Neutrophil (primary cell): Measurements from ENCODE around the gene IFFO2.

ENCODE experiments used
- H3K27ac ChIP-seq: fragments of 200-600 bp; sonication (generic); 2 replicates; pipeline ENCODE4 v1.5.1; 2016; ENCODE audit warnings: mild to moderate bottlenecking, moderate library complexity
- H3K27me3 ChIP-seq: fragments of 200-600 bp; sonication (generic); 2 replicates; pipeline ENCODE4 v1.6.0; 2016; ENCODE audit warnings: mild to moderate bottlenecking
- H3K36me3 ChIP-seq: fragments of 200-600 bp; sonication (generic); 2 replicates; pipeline ENCODE4 v1.5.1; 2017
- H3K4me1 ChIP-seq, 2 experiments: fragments of 200-600 bp in 1 of 2; sonication (generic) in 1 of 2; 1 replicate in 1 of 2; 2 replicates in 1 of 2; pipeline versions ENCODE4 v1.5.1 to v1.6.1; 2013 to 2016; ENCODE audit warnings: low read depth in 1 of 2, low read length in 1 of 2, mild to moderate bottlenecking in 1 of 2, moderate library complexity in 1 of 2; ENCODE audit not compliant: control insufficient read depth in 1 of 2, insufficient read depth in 1 of 2
- H3K4me3 ChIP-seq, 2 experiments: fragments of 200-600 bp in 1 of 2; sonication (generic) in 1 of 2; 1 replicate in 1 of 2; 2 replicates in 1 of 2; pipeline ENCODE4 v1.5.1; 2013 to 2016; ENCODE audit warnings: low read depth in 1 of 2, low read length in 1 of 2, mild to moderate bottlenecking in 1 of 2, moderate library complexity in 1 of 2
- H3K9me3 ChIP-seq: fragments of 200-600 bp; sonication (generic); 2 replicates; pipeline ENCODE4 v1.5.1; 2016
- CTCF ChIP-seq: fragments of 200-600 bp; sonication (generic); IDR thresholded peaks from 2 replicates; pipeline ENCODE4 v1.5.1; 2016; ENCODE audit warnings: antibody characterized with exemption

The IFFO2 gene

DNA sequence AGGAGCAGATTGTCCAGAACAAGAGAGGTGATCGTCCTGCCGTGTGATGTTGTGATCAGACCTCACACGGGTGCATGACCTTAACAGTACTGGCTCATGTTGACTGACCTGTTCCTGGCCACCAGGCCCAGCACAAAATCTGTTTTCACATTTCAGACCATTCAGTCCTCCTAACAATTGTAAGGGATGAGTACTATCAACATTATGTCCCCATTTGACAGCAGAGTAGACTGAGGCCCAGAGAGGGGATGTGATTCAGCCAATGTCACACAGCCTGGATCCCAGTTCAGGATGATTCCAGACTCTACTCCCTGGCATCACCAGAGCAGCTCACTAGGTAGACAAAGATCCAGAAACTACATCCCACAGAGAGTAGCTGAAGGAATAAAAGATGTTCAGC is 89.6 kb downstream of the IFFO2 start:
- Histone ChIP-seq H3K27ac (no peak overlapping the region), H3K36me3 (peaks cover 5% of the 10 kb centered on the region), H3K4me1 (no peaks in the 10 kb centered on the region), H3K27me3 (peaks cover 24% of the 10 kb centered on the region), H3K9me3 (no peaks in the 10 kb centered on the region), H3K4me3 (no peak overlapping the region)
- TF ChIP-seq CTCF: no peak

DNA sequence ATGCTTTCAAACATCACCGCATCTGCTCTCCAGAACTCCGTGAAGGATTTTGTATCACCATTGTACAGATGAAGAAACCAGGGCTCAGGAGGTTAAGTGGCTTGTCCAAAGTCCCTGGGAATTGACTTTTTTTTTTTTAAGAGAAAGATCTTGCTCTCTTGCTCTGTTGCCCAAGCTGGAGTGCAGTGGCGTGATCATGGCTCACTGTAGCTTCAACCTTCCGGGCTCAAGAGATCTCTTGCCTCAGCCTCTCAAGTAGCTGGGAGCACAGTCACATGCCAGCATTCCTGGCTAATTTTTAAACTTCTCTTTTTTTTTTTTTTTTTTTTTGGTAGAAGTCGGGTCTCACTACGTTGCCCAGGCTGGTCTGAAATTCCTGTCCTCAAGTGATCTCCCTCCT is 90.2 kb downstream of the IFFO2 start:
- no peak overlapping the region for H3K4me3 ChIP-seq
- no peaks in the 10 kb centered on the region for H3K36me3 ChIP-seq
- H3K9me3 ChIP-seq: no peaks in the 10 kb centered on the region
- H3K27ac ChIP-seq: no peak overlapping the region
- no peaks in the 10 kb centered on the region for H3K4me1 ChIP-seq
- no peak for TF ChIP-seq CTCF
- peaks cover 27% of the 10 kb centered on the region for H3K27me3 ChIP-seq

- H3K4me3 ChIP-seq: no peak overlapping the region
- no peak for TF ChIP-seq CTCF
- H3K9me3 ChIP-seq: no peaks in the 10 kb centered on the region
- H3K27me3 ChIP-seq: peaks cover 27% of the 10 kb centered on the region
- H3K4me1 ChIP-seq: no peaks in the 10 kb centered on the region
- H3K36me3 ChIP-seq: no peaks in the 10 kb centered on the region
- H3K27ac ChIP-seq: no peak overlapping the region
Observed at GRCh38 chr1:18865176-18865575, 91.3 kb downstream of the IFFO2 start.

GRCh38 chr1:18861590-18861989 is 94.9 kb downstream of the IFFO2 start:
- H3K4me3 ChIP-seq: no peak overlapping the region
- H3K9me3 ChIP-seq: no peaks in the 10 kb centered on the region
- H3K27ac ChIP-seq: no peak overlapping the region
- H3K4me1 ChIP-seq: no peaks in the 10 kb centered on the region
- no peak for TF ChIP-seq CTCF
- H3K27me3 ChIP-seq: peaks cover 27% of the 10 kb centered on the region
- no peaks in the 10 kb centered on the region for H3K36me3 ChIP-seq

DNA sequence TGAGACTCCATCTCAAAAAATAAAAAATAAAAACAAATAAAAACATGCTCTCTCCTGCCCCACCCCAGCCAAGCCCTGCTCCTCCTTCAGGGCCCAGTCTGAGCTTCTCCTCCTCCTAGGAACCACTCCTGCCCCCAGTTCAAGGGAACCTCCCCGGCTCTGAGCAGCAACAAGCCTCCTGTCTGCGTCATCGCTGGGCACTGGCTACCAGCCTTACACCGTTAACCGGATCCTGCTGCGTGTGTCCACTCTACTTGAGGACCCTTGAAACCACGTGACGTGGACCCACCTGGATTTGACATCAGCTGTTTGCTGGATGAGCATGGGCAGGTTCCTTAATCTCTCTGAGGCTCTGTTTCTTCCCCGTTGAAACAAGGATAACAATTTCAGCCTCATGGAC is 95.4 kb downstream of the IFFO2 start:
- H3K4me1 ChIP-seq: no peaks in the 10 kb centered on the region
- H3K9me3 ChIP-seq: no peaks in the 10 kb centered on the region
- H3K4me3 ChIP-seq: no peak overlapping the region
- H3K27me3 ChIP-seq: peaks cover 27% of the 10 kb centered on the region
- no peaks in the 10 kb centered on the region for H3K36me3 ChIP-seq
- TF ChIP-seq CTCF: no peak
- no peak overlapping the region for H3K27ac ChIP-seq

- Histone ChIP-seq H3K9me3 (no peaks in the 10 kb centered on the region), H3K27ac (no peak within 1 kb of the TSS), H3K36me3 (no peaks in the 10 kb centered on the region), H3K27me3 (peaks cover 13% of the 10 kb centered on the region), H3K4me3 (no peak within 1 kb of the TSS), H3K4me1 (no peaks in the 10 kb centered on the region)
- no peak for TF ChIP-seq CTCF
Observed at GRCh38 chr1:18859560-18859959, 96.9 kb downstream of the IFFO2 start, which contains the start of gene TAS1R2. Gene TAS1R2 (minus strand): TSS chr1:18859660. CDS start chr1:18859660, 0 bp downstream.
